Epithelial cell of esophagus (primary cell): Measurements from ENCODE around the gene AOPEP.
"Not testable (repeated sequence)": the region's sequence is repeated elsewhere in the genome, so short reads cannot be mapped to it uniquely, and the experiment has no call there.

ENCODE experiments used
- DNase-seq: peaks from one replicate; pipeline ENCODE4 v3.0.0; 2010; ENCODE audit warnings: low read depth
- H3K4me3 ChIP-seq: 2 replicates; pipeline ENCODE4 v1.5.1; 2011; ENCODE audit warnings: mild to moderate bottlenecking, low read length, control low read depth
- CTCF ChIP-seq: IDR thresholded peaks from 2 replicates; pipeline ENCODE4 v1.5.1; 2011; ENCODE audit warnings: low read depth, mild to moderate bottlenecking, low read length, control low read depth, inconsistent platforms; ENCODE audit not compliant: insufficient read depth; ENCODE audit errors: missing control alignments

The AOPEP gene

GRCh38 chr9:95017661-95018060, 291.2 kb downstream of the AOPEP start:
- TF ChIP-seq CTCF = no peak
- no peak overlapping the region for H3K4me3 ChIP-seq
- DNase-seq = peak; percentile 58

- no peak for TF ChIP-seq CTCF
- peak overlapping the region; percentile 19 for H3K4me3 ChIP-seq
- DNase-seq = peak; percentile 98
Observed at GRCh38 chr9:95018099-95018936, 291.8 kb downstream of the AOPEP start.

- not testable (repeated sequence) for DNase-seq, H3K4me3 ChIP-seq
Observed at GRCh38 chr9:95020644-95021043, 294.1 kb downstream of the AOPEP start.

- peak; percentile 58 for DNase-seq
- TF ChIP-seq CTCF = no peak
- no peak overlapping the region for H3K4me3 ChIP-seq
Observed at GRCh38 chr9:95021166-95021886, 294.8 kb downstream of the AOPEP start.

GRCh38 chr9:95022657-95023056, 296.2 kb downstream of the AOPEP start:
- no peak for TF ChIP-seq CTCF
- DNase-seq = no peak
- no peak overlapping the region for H3K4me3 ChIP-seq

GRCh38 chr9:95023217-95024003, 296.9 kb downstream of the AOPEP start:
- H3K4me3 ChIP-seq = no peak overlapping the region
- DNase-seq = peak; percentile 84
- no peak for TF ChIP-seq CTCF

GRCh38 chr9:95024097-95024671, 297.7 kb downstream of the AOPEP start:
- TF ChIP-seq CTCF = no peak
- no peak for DNase-seq
- H3K4me3 ChIP-seq = no peak overlapping the region
